ENCODE measurements around the gene KCTD6.

Gene KCTD6

DNA sequence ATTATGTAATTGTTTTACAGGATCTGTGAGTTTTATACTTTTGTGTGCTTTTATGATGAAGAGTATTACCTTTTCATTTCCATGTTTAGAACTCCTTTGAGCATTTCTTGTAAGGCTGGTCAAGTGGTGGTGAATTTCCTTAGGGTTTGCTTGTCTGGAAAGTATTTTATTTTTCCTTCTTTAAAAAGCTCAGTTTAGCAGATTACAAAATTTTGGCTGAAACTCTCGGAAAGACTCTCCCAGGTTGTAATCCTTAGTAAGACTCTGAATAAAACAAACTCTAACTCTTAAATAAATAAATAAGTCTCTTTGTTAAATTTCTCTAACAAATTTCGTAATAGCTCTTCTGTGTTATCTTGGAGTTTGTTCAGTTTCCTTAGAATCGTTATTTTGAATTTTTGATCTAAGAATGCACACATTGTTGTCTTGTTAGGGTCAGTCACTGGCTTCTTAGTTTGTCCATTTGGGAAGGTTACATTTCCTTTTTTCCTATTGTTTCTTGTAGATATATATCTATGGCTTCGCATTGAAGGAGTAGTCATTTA is 59.8 kb downstream of the KCTD6 start:
- Histone ChIP-seq H3K79me2 (no peaks in the 10 kb centered on the region), H2AFZ (no peak overlapping the region), H3K36me3 (ENCODE audit: control insufficient read depth, insufficient read depth, low read length) (no peaks in the 10 kb centered on the region), H3K9me3 (ENCODE audit: control insufficient read depth, low read length) (no peaks in the 10 kb centered on the region), H3K4me1 (no peaks in the 10 kb centered on the region), H3K4me3 (ENCODE audit: low read depth, low read length) (no peak overlapping the region), H3K9ac (no peak overlapping the region), H3K27me3 (ENCODE audit: control insufficient read depth, insufficient read depth, low read length) (no peaks in the 10 kb centered on the region), H3K4me2 (ENCODE audit: low read length) (no peak overlapping the region), H3K27ac (no peak overlapping the region)
- TF ChIP-seq, protein P1, sequence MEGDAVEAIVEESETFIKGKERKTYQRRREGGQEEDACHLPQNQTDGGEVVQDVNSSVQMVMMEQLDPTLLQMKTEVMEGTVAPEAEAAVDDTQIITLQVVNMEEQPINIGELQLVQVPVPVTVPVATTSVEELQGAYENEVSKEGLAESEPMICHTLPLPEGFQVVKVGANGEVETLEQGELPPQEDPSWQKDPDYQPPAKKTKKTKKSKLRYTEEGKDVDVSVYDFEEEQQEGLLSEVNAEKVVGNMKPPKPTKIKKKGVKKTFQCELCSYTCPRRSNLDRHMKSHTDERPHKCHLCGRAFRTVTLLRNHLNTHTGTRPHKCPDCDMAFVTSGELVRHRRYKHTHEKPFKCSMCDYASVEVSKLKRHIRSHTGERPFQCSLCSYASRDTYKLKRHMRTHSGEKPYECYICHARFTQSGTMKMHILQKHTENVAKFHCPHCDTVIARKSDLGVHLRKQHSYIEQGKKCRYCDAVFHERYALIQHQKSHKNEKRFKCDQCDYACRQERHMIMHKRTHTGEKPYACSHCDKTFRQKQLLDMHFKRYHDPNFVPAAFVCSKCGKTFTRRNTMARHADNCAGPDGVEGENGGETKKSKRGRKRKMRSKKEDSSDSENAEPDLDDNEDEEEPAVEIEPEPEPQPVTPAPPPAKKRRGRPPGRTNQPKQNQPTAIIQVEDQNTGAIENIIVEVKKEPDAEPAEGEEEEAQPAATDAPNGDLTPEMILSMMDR (IDR thresholded peaks at IDR 0.05): no peak

All from parathyroid adenoma (tissue), 2 donors.